GM13976 (cell line): ENCODE results near the gene ACSF3.

Experiments
- DNase-seq: peaks from one replicate; pipeline ENCODE4 v3.0.0; 2012; ENCODE audit warnings: low spot score
- in situ Hi-C: fragments of 300-500 bp; cut with MboI; formaldehyde crosslinking; loops from one replicate; pipeline ENCODE4 v1.12.0; 2022; ENCODE audit warnings: low sequenced_read_pairs, mixed read lengths, inconsistent platforms; ENCODE audit not compliant: unreplicated experiment
- TF ChIP-seq, protein P1 (sequence below): IDR thresholded peaks from 2 replicates; pipeline ENCODE4 v1.5.1; 2012; ENCODE audit warnings: borderline replicate concordance, mild to moderate bottlenecking; ENCODE audit not compliant: insufficient read depth; ENCODE audit errors: extremely low read depth, missing control alignments, control extremely low read depth

The ACSF3 gene

DNA sequence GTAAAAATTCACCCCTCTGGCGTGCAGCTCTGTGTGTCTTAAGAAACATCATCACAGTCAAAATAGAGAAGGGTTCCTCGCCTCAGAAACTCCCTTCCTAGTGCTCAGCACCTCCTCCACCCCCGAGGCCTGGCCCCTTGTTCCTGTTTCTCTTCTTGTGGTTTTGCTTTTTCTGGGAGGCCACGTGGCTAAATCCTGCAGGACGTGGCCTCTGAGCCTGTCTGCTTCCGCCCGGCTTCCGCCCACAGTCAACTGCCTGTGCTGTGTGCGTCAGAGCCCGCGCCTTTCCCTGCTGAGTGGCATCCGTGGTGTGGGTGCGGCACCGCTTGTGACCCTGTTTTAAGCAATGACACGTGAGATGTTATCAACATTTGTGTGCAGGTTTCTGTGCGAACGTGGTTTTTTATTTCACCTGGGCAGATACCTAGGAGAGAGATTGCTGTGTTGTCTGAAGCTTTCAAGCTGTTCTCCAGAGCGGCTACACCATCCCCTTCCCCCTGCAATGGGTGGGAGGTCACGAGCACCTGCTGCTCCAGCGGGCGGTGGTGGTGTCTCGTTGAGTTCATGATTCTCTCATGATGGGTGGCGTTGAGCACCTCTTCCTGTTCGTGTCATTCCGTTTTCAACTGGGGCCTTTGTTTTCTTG lies 21.7 kb downstream of the ACSF3 start:
- TF ChIP-seq, protein P1, sequence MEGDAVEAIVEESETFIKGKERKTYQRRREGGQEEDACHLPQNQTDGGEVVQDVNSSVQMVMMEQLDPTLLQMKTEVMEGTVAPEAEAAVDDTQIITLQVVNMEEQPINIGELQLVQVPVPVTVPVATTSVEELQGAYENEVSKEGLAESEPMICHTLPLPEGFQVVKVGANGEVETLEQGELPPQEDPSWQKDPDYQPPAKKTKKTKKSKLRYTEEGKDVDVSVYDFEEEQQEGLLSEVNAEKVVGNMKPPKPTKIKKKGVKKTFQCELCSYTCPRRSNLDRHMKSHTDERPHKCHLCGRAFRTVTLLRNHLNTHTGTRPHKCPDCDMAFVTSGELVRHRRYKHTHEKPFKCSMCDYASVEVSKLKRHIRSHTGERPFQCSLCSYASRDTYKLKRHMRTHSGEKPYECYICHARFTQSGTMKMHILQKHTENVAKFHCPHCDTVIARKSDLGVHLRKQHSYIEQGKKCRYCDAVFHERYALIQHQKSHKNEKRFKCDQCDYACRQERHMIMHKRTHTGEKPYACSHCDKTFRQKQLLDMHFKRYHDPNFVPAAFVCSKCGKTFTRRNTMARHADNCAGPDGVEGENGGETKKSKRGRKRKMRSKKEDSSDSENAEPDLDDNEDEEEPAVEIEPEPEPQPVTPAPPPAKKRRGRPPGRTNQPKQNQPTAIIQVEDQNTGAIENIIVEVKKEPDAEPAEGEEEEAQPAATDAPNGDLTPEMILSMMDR = no peak
- in situ Hi-C loops = no loop called here
- DNase-seq = peak; percentile 85

DNA sequence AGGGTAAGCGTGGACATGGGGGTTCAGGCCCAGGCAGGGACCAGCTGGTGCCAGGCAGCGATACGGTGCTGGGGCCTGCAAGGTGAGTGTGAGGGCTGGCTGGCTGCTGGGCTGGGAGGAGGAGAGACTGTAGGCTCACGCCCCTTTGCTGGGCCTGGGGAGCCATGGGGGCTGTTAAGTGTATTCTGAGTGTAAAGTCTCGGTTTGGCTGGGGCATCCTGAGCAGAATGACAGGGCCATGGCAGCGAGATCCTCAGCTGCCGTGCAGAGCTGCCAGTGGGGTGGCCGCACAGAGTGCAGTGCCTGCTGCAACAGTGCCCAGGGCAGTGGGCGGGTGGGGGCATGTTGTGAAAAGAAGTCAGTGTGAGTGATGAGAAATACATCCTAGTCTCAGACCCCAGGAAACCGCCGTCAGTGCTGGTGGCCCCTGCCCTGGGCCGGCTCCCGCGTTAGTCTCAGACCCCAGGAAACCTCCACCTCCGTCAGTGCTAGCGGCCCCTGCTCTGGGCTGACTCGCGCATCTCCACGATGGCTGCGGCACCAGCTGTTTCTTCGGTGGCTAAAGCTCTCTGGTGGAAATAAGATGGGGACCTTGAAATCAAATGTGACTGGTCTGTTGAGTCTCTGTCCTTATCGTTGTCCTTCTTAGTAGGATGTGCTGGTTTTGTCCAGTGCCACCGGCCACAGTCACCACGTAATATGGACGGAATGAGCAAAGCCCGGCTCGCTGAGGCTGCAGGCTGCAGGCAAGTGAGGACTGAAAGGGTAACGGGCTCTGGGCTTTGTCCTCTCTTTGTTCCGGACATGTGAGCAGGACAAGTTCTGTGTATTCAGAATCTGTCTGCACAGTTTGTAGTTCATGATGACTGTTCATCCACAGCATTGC lies 22.9 kb downstream of the ACSF3 start:
- TF ChIP-seq, protein P1 = no peak

DNA sequence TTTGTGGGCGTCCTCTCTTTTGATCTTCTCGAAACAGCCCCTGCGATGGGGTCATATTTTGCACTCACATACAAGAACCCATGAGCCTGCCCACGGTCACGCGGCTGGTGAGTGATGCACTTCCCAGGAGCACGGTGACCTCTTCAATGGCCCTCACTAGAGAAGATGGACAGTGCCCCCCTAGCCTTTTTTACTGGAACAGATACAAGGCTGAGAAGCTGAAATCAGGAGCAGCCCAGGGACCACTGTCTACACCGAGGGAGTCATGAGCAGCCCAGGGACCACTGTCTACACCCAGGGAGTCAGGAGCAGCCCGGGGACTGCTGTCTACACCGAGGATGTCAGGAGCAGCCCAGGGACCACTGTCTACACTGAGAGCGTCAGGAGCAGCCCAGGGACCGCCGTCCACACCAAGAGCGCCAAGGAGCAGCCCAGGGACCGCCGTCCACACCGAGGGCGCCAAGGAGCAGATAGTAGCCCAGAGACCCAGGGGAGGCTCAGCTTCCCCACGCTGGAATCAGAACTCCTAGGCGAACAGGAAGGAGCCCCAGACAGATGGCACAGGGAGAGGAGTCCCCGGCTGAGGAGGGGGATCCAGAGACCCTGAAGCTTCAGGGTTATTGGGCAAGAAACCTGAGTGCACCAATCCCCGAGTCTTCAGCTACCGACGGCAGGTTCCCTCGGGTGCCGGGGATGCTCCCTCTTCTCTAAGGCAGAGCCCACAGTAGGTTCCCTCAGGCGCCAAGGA lies 23.7 kb downstream of the ACSF3 start:
- no peak for DNase-seq
- TF ChIP-seq, protein P1 = no peak
- in situ Hi-C loops = no loop called here

More for the DNA sequence above, 22.9 kb downstream of the ACSF3 start:
- in situ Hi-C loops = no loop called here
- no peak for DNase-seq

DNA sequence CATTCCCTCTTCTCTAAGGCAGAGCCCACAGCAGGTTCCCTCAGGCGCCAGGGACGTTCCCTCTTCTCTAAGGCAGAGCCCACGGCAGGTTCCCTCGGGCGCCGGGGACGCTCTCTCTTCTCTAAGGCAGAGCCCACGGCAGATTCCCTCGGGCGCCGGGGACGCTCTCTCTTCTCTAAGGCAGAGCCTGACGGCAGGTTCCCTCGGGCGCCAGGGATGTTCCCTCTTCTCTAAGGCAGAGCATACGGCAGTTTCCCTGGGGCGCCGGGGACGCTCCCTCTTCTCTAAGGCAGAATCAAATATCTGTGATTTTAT lies 24.3 kb downstream of the ACSF3 start:
- no peak for DNase-seq
- TF ChIP-seq, protein P1 = no peak
- in situ Hi-C loops = no loop called here

DNA sequence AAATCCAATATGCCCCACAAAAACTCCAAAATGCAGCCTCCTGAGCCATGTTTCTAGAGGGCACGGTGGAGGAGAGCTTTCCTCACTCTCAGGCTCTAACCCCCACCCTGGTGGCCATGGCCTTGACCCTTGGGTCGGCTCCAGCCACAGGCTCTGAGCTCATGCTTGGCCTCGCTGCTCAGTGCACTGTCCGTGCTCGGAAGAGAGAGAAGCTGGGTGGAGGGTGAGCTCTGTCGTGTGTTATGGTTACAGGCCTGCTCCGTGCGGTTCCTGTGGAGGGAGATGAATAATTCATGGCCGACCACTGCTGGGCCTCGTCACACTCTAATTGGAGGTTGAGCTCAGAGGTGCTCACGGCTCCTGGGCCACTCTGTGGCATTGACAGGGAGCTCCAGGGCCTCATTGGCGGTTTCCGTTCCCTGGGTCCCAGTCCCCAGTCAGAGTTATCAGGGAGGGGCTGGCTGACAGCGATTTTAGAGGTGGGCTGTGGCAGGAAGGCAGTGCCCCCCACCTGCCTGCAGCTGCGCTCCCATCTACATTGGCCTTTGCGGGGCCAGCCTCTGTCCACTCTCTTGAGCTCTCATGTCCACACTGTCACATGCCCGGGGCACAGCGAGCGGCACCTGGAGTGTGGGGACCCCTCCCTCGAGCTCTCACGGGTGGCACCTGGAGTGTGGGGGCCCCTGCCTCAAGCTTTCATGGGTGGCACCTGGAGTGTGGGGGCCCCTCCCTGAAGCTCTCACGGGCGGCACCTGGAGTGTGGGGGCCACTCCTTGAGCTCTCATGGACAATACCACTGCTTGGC lies 24.9 kb downstream of the ACSF3 start:
- DNase-seq = no peak
- in situ Hi-C loops = no loop called here

DNA sequence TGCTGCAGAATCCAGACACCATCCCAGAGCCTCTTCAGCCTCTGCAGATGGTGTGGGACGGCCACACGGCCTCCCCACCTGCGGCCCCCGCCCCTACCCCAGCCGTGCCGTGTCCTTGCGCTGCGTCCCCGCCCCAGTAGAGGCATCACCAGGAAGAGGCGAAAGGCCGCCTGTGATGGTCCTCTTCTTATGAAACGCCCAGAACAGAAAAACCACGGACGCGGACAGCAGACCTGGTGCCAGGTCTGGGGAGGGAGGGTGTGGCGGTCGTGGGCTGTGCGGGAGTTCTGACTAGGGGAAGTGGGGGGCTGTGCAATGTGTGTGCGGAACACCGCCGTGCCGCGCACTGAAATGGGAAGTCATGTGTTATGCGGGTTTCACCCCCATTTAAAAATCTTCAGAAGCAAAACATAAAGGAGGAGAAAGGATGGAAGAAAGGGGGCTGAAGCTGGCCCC lies 25.5 kb downstream of the ACSF3 start:
- in situ Hi-C loops = no loop called here
- TF ChIP-seq, protein P1 = no peak
- no peak for DNase-seq

More for the DNA sequence above, 24.9 kb downstream of the ACSF3 start:
- TF ChIP-seq, protein P1 = no peak
